Measurements from ENCODE around the gene VAMP8.
A peak's percentile ranks its signal among the peaks of the same experiment; 100 is the strongest.

The VAMP8 gene

GRCh38 chr2:85577063-85577385 lies 362 bp upstream of the VAMP8 start:
- Histone ChIP-seq H2AFZ (peak overlapping the region; percentile 75), H3K9ac (no peak overlapping the region), H3K27me3 (ENCODE audit: control insufficient read depth, insufficient read depth, low read length) (no peaks in the 10 kb centered on the region), H3K4me3 (ENCODE audit: low read depth, low read length) (peak overlapping the region; percentile 60), H3K4me2 (ENCODE audit: low read length) (peak overlapping the region; percentile 69), H3K79me2 (peaks cover 4% of the 10 kb centered on the region), H3K4me1 (peaks cover 15% of the 10 kb centered on the region), H3K9me3 (ENCODE audit: control insufficient read depth, low read length) (no peaks in the 10 kb centered on the region), H3K27ac (peak overlapping the region; percentile 88), H3K36me3 (ENCODE audit: control insufficient read depth, insufficient read depth, low read length) (no peaks in the 10 kb centered on the region)
- TF ChIP-seq, protein P1, sequence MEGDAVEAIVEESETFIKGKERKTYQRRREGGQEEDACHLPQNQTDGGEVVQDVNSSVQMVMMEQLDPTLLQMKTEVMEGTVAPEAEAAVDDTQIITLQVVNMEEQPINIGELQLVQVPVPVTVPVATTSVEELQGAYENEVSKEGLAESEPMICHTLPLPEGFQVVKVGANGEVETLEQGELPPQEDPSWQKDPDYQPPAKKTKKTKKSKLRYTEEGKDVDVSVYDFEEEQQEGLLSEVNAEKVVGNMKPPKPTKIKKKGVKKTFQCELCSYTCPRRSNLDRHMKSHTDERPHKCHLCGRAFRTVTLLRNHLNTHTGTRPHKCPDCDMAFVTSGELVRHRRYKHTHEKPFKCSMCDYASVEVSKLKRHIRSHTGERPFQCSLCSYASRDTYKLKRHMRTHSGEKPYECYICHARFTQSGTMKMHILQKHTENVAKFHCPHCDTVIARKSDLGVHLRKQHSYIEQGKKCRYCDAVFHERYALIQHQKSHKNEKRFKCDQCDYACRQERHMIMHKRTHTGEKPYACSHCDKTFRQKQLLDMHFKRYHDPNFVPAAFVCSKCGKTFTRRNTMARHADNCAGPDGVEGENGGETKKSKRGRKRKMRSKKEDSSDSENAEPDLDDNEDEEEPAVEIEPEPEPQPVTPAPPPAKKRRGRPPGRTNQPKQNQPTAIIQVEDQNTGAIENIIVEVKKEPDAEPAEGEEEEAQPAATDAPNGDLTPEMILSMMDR (IDR thresholded peaks at IDR 0.05), result no peak

- Histone ChIP-seq H3K4me1 (peaks cover 15% of the 10 kb centered on the region), H3K4me2 (ENCODE audit: low read length) (peak overlapping the region; percentile 69), H3K36me3 (ENCODE audit: control insufficient read depth, insufficient read depth, low read length) (no peaks in the 10 kb centered on the region), H3K9me3 (ENCODE audit: control insufficient read depth, low read length) (no peaks in the 10 kb centered on the region), H3K27ac (peak overlapping the region; percentile 88), H3K27me3 (ENCODE audit: control insufficient read depth, insufficient read depth, low read length) (no peaks in the 10 kb centered on the region), H2AFZ (peak overlapping the region; percentile 75), H3K4me3 (ENCODE audit: low read depth, low read length) (peak overlapping the region; percentile 60), H3K79me2 (peaks cover 4% of the 10 kb centered on the region), H3K9ac (no peak overlapping the region)
- TF ChIP-seq, protein P1 (IDR thresholded peaks at IDR 0.05), result no peak
These were observed 1.1 kb downstream of the VAMP8 start for GRCh38 chr2:85578243-85579180.

GRCh38 chr2:85579266-85579935 lies 2.0 kb downstream of the VAMP8 start:
- H3K4me1 ChIP-seq, result peaks cover 15% of the 10 kb centered on the region
- peak overlapping the region; percentile 60 for H3K4me3 ChIP-seq (ENCODE audit: low read depth, low read length)
- H3K27ac ChIP-seq, result peak overlapping the region; percentile 88
- no peak overlapping the region for H3K9ac ChIP-seq
- peak overlapping the region; percentile 69 for H3K4me2 ChIP-seq (ENCODE audit: low read length)
- no peaks in the 10 kb centered on the region for H3K36me3 ChIP-seq (ENCODE audit: control insufficient read depth, insufficient read depth, low read length)
- no peaks in the 10 kb centered on the region for H3K27me3 ChIP-seq (ENCODE audit: control insufficient read depth, insufficient read depth, low read length)
- peaks cover 4% of the 10 kb centered on the region for H3K79me2 ChIP-seq
- TF ChIP-seq, protein P1 (IDR thresholded peaks at IDR 0.05), result no peak
- no peaks in the 10 kb centered on the region for H3K9me3 ChIP-seq (ENCODE audit: control insufficient read depth, low read length)
- no peak overlapping the region for H2AFZ ChIP-seq

GRCh38 chr2:85580206-85580605 lies 2.8 kb downstream of the VAMP8 start:
- peaks cover 19% of the 10 kb centered on the region for H3K4me1 ChIP-seq
- no peaks in the 10 kb centered on the region for H3K9me3 ChIP-seq (ENCODE audit: control insufficient read depth, low read length)
- no peak overlapping the region for H2AFZ ChIP-seq
- H3K27me3 ChIP-seq (ENCODE audit: control insufficient read depth, insufficient read depth, low read length), result no peaks in the 10 kb centered on the region
- peaks cover 4% of the 10 kb centered on the region for H3K79me2 ChIP-seq
- H3K4me2 ChIP-seq (ENCODE audit: low read length), result no peak overlapping the region
- TF ChIP-seq, protein P1 (IDR thresholded peaks at IDR 0.05), result no peak
- no peak overlapping the region for H3K4me3 ChIP-seq (ENCODE audit: low read depth, low read length)
- H3K27ac ChIP-seq, result no peak overlapping the region
- H3K36me3 ChIP-seq (ENCODE audit: control insufficient read depth, insufficient read depth, low read length), result no peaks in the 10 kb centered on the region
- H3K9ac ChIP-seq, result no peak overlapping the region

Measured in parathyroid adenoma (tissue), 2 donors.